ENCODE results near the gene FCAMR.
A peak's percentile ranks its signal among the peaks of the same experiment; 100 is the strongest.

The FCAMR gene

GRCh38 chr1:206912445-206913095, 57.7 kb downstream of the FCAMR start:
- no peak overlapping the region for H3K27ac ChIP-seq
- peak; percentile 83 for TF ChIP-seq CTCF (conservative IDR thresholded peaks at IDR 0.05; ENCODE audit: low read depth)
- POLR2A ChIA-PET (ENCODE audit: low non-redundant PET) = interaction anchor here (0.7 to 1.0 kb wide), 2 partner anchors 15 to 70 kb away, joined by 3 to 4 read pairs; no protein-coding TSS in a partner anchor
- CTCF ChIA-PET = interaction anchor here (0.5 to 3.4 kb wide), 40 partner anchors 9 to 490 kb away, joined by 3 to 34 read pairs (median 5); partner anchors contain the start of genes DYRK3, FCMR and IL20
- peak; percentile 91 for DNase-seq (ENCODE audit: low spot score)

- peak; percentile 87 for TF ChIP-seq CTCF (conservative IDR thresholded peaks at IDR 0.05; ENCODE audit: low read depth)
- peak; percentile 93 for DNase-seq (ENCODE audit: low spot score)
- ChIA-PET CTCF (interaction anchor here (0.6 to 3.4 kb wide), 21 partner anchors 17 to 607 kb away, joined by 3 to 34 read pairs (median 4); partner anchors contain the start of gene IL20), POLR2A (ENCODE audit: low non-redundant PET) (no interaction called here)
- H3K27ac ChIP-seq = no peak overlapping the region
These were observed 59.1 kb downstream of the FCAMR start for GRCh38 chr1:206911064-206911663.

- POLR2A ChIA-PET (ENCODE audit: low non-redundant PET) = interaction anchor here (0.6 to 1.4 kb wide), 2 partner anchors 255 to 274 kb away, joined by 6 to 10 read pairs; partner anchors contain the start of gene DYRK3
- H3K27ac ChIP-seq = peak overlapping the region; percentile 76
- TF ChIP-seq CTCF (conservative IDR thresholded peaks at IDR 0.05; ENCODE audit: low read depth) = no peak
These were observed 60.4 kb downstream of the FCAMR start for GRCh38 chr1:206909883-206910318.

GRCh38 chr1:206909161-206909882, 60.9 kb downstream of the FCAMR start:
- DNase-seq (ENCODE audit: low spot score) = peak; percentile 86
- ChIA-PET CTCF (interaction anchor here (0.5 to 2.3 kb wide), 23 partner anchors 14 to 849 kb away, joined by 3 to 20 read pairs (median 4); partner anchors contain the start of gene IL20), POLR2A (ENCODE audit: low non-redundant PET) (interaction anchor here (0.5 to 1.4 kb wide), 7 partner anchors 14 to 875 kb away, joined by 3 to 10 read pairs (median 5); partner anchors contain the start of genes DYRK3 and EIF2D)
- no peak for TF ChIP-seq CTCF (conservative IDR thresholded peaks at IDR 0.05; ENCODE audit: low read depth)
- peak overlapping the region; percentile 76 for H3K27ac ChIP-seq

More at GRCh38 chr1:206909883-206910318, 60.4 kb downstream of the FCAMR start:
- CTCF ChIA-PET = interaction anchor here (0.6 to 2.3 kb wide), 17 partner anchors 15 to 850 kb away, joined by 3 to 20 read pairs (median 4); partner anchors contain the start of gene IL20
- DNase-seq (ENCODE audit: low spot score) = no peak

GRCh38 chr1:206908038-206908437, 62.2 kb downstream of the FCAMR start:
- POLR2A ChIA-PET (ENCODE audit: low non-redundant PET) = no interaction called here
- no peak for TF ChIP-seq CTCF (conservative IDR thresholded peaks at IDR 0.05; ENCODE audit: low read depth)
- CTCF ChIA-PET = interaction anchor here (0.6 to 2.3 kb wide), 7 partner anchors 13 to 274 kb away, joined by 3 to 20 read pairs (median 4); partner anchors contain the start of gene IL20
- H3K27ac ChIP-seq = no peak overlapping the region
- no peak for DNase-seq (ENCODE audit: low spot score)

Measured in RWPE1 (cell line).